Superior temporal gyrus (tissue), 1 donor: ENCODE measurements around the gene LCT.
"Not testable (repeated sequence)": the region's sequence is repeated elsewhere in the genome, so short reads cannot be mapped to it uniquely, and the experiment has no call there.

ENCODE experiments used
- DNase-seq: peaks from one replicate; pipeline ENCODE4 v3.0.0-alpha.2; 2016; ENCODE audit errors: extremely low spot score

Gene LCT

GRCh38 chr2:135831180-135831812, 5.7 kb downstream of the LCT start:
- no peak for DNase-seq

GRCh38 chr2:135829378-135830135, 7.4 kb downstream of the LCT start:
- DNase-seq: no peak

- no peak for DNase-seq
Observed at GRCh38 chr2:135826544-135826943, 10.4 kb downstream of the LCT start.

- no peak for DNase-seq
Observed at GRCh38 chr2:135825550-135826176, 11.3 kb downstream of the LCT start.

- no peak for DNase-seq
Observed at GRCh38 chr2:135825131-135825530, 11.9 kb downstream of the LCT start.

- DNase-seq: no peak
Observed at GRCh38 chr2:135822855-135823254, 14.1 kb downstream of the LCT start.

GRCh38 chr2:135821190-135821589, 15.8 kb downstream of the LCT start:
- DNase-seq: no peak

GRCh38 chr2:135820003-135820618, 16.9 kb downstream of the LCT start:
- DNase-seq: no peak

GRCh38 chr2:135818937-135819610, 17.9 kb downstream of the LCT start:
- DNase-seq: no peak

- DNase-seq: no peak
Observed at GRCh38 chr2:135817951-135818350, 19.0 kb downstream of the LCT start.

- DNase-seq: no peak
Observed at GRCh38 chr2:135817466-135817865, 19.5 kb downstream of the LCT start.

GRCh38 chr2:135815269-135815668, 21.7 kb downstream of the LCT start:
- DNase-seq: no peak

GRCh38 chr2:135812907-135813511, 24.0 kb downstream of the LCT start:
- no peak for DNase-seq

- not testable (repeated sequence) for DNase-seq
Observed at GRCh38 chr2:135807874-135808273, 29.1 kb downstream of the LCT start.

GRCh38 chr2:135803278-135803677, 33.7 kb downstream of the LCT start:
- no peak for DNase-seq

- no peak for DNase-seq
Observed at GRCh38 chr2:135802350-135802749, 34.6 kb downstream of the LCT start.

GRCh38 chr2:135800513-135801460, 36.2 kb downstream of the LCT start:
- DNase-seq: no peak

GRCh38 chr2:135799738-135800137, 37.2 kb downstream of the LCT start:
- DNase-seq: no peak

- DNase-seq: no peak
Observed at GRCh38 chr2:135798762-135799161, 38.2 kb downstream of the LCT start.

GRCh38 chr2:135798275-135798705, 38.7 kb downstream of the LCT start:
- DNase-seq: no peak
